H9 (cell line): ENCODE measurements around the gene CIPC. TPM values are rescaled to one million over a fixed set of nuclear protein-coding genes. Genes with fewer than 3 reads are reported as not detected.
A peak's percentile ranks its signal among the peaks of the same experiment; 100 is the strongest.

Experiments used
- DNase-seq: peaks from one replicate; pipeline ENCODE4 v3.0.0-alpha.2; 2017
- H2AFZ ChIP-seq: one replicate; pipeline ENCODE4 v1.6.1; 2013; ENCODE audit warnings: mild to moderate bottlenecking, low read length, control low read depth, moderate library complexity
- H2AK5ac ChIP-seq: 2 replicates; pipeline ENCODE4 v1.6.1; 2013; ENCODE audit warnings: low read length, control low read depth, mixed read lengths; ENCODE audit not compliant: insufficient read length
- H2BK120ac ChIP-seq: one replicate; pipeline ENCODE4 v1.6.1; 2013; ENCODE audit warnings: low read depth, mild to moderate bottlenecking, low read length, control low read depth, inconsistent platforms; ENCODE audit not compliant: poor library complexity, severe bottlenecking
- H2BK12ac ChIP-seq: 2 replicates; pipeline ENCODE4 v1.6.1; 2013; ENCODE audit warnings: low read length, control low read depth, mixed read lengths, low read depth; ENCODE audit not compliant: insufficient read length
- H2BK15ac ChIP-seq: 2 replicates; pipeline ENCODE4 v1.6.1; 2013; ENCODE audit warnings: low read depth, low read length, control low read depth
- H2BK20ac ChIP-seq: one replicate; pipeline ENCODE4 v1.6.1; 2013; ENCODE audit warnings: low read depth, mild to moderate bottlenecking, low read length, control low read depth, inconsistent platforms; ENCODE audit not compliant: poor library complexity, severe bottlenecking
- H2BK5ac ChIP-seq: 2 replicates; pipeline ENCODE4 v1.6.1; 2013; ENCODE audit warnings: low read length, control low read depth, mixed read lengths; ENCODE audit not compliant: insufficient read length
- H3K14ac ChIP-seq: 2 replicates; pipeline ENCODE4 v1.6.1; 2013; ENCODE audit warnings: low read length, control low read depth; ENCODE audit not compliant: insufficient read depth
- H3K18ac ChIP-seq: 2 replicates; pipeline ENCODE4 v1.6.1; 2013; ENCODE audit warnings: low read depth, mild to moderate bottlenecking, mixed read lengths, low read length, control low read depth; ENCODE audit not compliant: insufficient read length
- H3K23ac ChIP-seq: 2 replicates; pipeline ENCODE4 v1.6.1; 2013; ENCODE audit warnings: low read length, control low read depth, mixed read lengths, low read depth; ENCODE audit not compliant: insufficient read length
- H3K23me2 ChIP-seq: 2 replicates; pipeline ENCODE4 v1.6.1; 2013; ENCODE audit warnings: low read depth, mild to moderate bottlenecking, mixed read lengths, low read length, control low read depth; ENCODE audit not compliant: insufficient read length, poor library complexity, severe bottlenecking
- H3K27ac ChIP-seq: 2 replicates; pipeline ENCODE4 v1.5.1; 2013; ENCODE audit warnings: low read length, control low read depth, mixed read lengths, low read depth; ENCODE audit not compliant: insufficient read length
- H3K27me3 ChIP-seq: 2 replicates; pipeline ENCODE4 v1.6.1; 2013; ENCODE audit warnings: low read length, control low read depth, inconsistent platforms; ENCODE audit not compliant: insufficient read depth
- H3K4ac ChIP-seq: 2 replicates; pipeline ENCODE4 v1.6.1; 2013; ENCODE audit warnings: low read depth, mild to moderate bottlenecking, control low read depth, inconsistent platforms, low read length, moderate library complexity
- H3K4me1 ChIP-seq: 2 replicates; pipeline ENCODE4 v1.6.1; 2013; ENCODE audit warnings: low read length, control low read depth, inconsistent platforms; ENCODE audit not compliant: insufficient read depth
- H3K4me2 ChIP-seq: 2 replicates; pipeline ENCODE4 v1.6.1; 2013; ENCODE audit warnings: low read length, control low read depth, mixed read lengths; ENCODE audit not compliant: insufficient read length, insufficient read depth
- H3K56ac ChIP-seq: 2 replicates; pipeline ENCODE4 v1.6.1; 2013; ENCODE audit warnings: low read depth, mild to moderate bottlenecking, mixed read lengths, low read length, control low read depth; ENCODE audit not compliant: insufficient read length
- H3K79me1 ChIP-seq: 2 replicates; pipeline ENCODE4 v1.6.1; 2013; ENCODE audit warnings: low read depth, mild to moderate bottlenecking, moderate library complexity, low read length, control low read depth, inconsistent platforms; ENCODE audit not compliant: insufficient read depth, poor library complexity, severe bottlenecking
- H3K79me2 ChIP-seq: 2 replicates; pipeline ENCODE4 v1.6.1; 2013; ENCODE audit warnings: low read length, control low read depth, inconsistent platforms; ENCODE audit not compliant: insufficient read depth
- H3K9ac ChIP-seq: 2 replicates; pipeline ENCODE4 v1.6.1; 2013; ENCODE audit warnings: low read length, control low read depth, mixed read lengths; ENCODE audit not compliant: insufficient read length; ENCODE audit errors: extremely low read depth
- H3K9me3 ChIP-seq: one replicate; pipeline ENCODE4 v1.6.1; 2013; ENCODE audit warnings: low read depth, low read length, inconsistent platforms; ENCODE audit not compliant: control insufficient read depth
- H3T11ph ChIP-seq: one replicate; pipeline ENCODE4 v1.6.1; 2013; ENCODE audit warnings: mild to moderate bottlenecking, low read length, control low read depth, inconsistent platforms
- H4K20me1 ChIP-seq: one replicate; pipeline ENCODE4 v1.6.1; 2013; ENCODE audit not compliant: control insufficient read depth, insufficient read length, insufficient read depth
- H4K5ac ChIP-seq: 2 replicates; pipeline ENCODE4 v1.6.1; 2013; ENCODE audit warnings: low read depth, mild to moderate bottlenecking, mixed read lengths, low read length, control low read depth; ENCODE audit not compliant: insufficient read length
- H4K8ac ChIP-seq: replicated peaks from 2 replicates; pipeline ENCODE4 v1.6.1; 2013; ENCODE audit warnings: low read length, control low read depth, mixed read lengths, low read depth; ENCODE audit not compliant: insufficient read length
- H4K91ac ChIP-seq: 2 replicates; pipeline ENCODE4 v1.6.1; 2013; ENCODE audit warnings: low read depth, mild to moderate bottlenecking, moderate library complexity, mixed read lengths, low read length, control low read depth; ENCODE audit not compliant: insufficient read length
- H3K27ac Mint-ChIP-seq, 3 experiments: 2 replicates in 2 of 3; 3 replicates in 1 of 3; pipeline ENCODE4 v1.8.0; 2020 to 2021; ENCODE audit warnings: mixed read lengths in 3 of 3, mild to moderate bottlenecking in 1 of 3, moderate library complexity in 1 of 3
- H3K27me3 Mint-ChIP-seq: 2 replicates; pipeline ENCODE4 v1.8.0; 2021; ENCODE audit warnings: low read depth, mild to moderate bottlenecking, moderate library complexity, mixed read lengths
- H3K36me3 Mint-ChIP-seq, 3 experiments: 2 replicates in 2 of 3; 3 replicates in 1 of 3; pipeline ENCODE4 v1.8.0; 2020 to 2021; ENCODE audit warnings: low read depth in 3 of 3, mixed read lengths in 3 of 3; ENCODE audit not compliant: insufficient read depth in 1 of 3
- H3K4me1 Mint-ChIP-seq, 2 experiments: 2 replicates each; pipeline ENCODE4 v1.8.0; 2020; ENCODE audit warnings: mixed read lengths in 2 of 2
- H3K4me3 Mint-ChIP-seq, 2 experiments: 2 replicates in 1 of 2; 3 replicates in 1 of 2; pipeline ENCODE4 v1.8.0; 2020 to 2021; ENCODE audit warnings: mild to moderate bottlenecking in 2 of 2, mixed read lengths in 2 of 2, moderate library complexity in 1 of 2
- H3K9me3 Mint-ChIP-seq, 2 experiments: 2 replicates in 1 of 2; 3 replicates in 1 of 2; pipeline ENCODE4 v1.8.0; 2020; ENCODE audit warnings: mild to moderate bottlenecking in 2 of 2, mixed read lengths in 2 of 2, moderate library complexity in 1 of 2
- WGBS: extraction: QIAGEN DNeasy Blood & Tissue Kit; methylation state at CpG from one replicate; pipeline ENCODE4 v1.1.7; 2013; ENCODE audit warnings: missing lambda C conversion rate, low lambda C conversion rate, mixed read lengths; ENCODE audit not compliant: insufficient read length; ENCODE audit errors: extremely low coverage; 5-methylcytosine and 5-hydroxymethylcytosine counted together
- total RNA-seq: library from RNA; stranded (reverse); gene quantifications from 2 replicates; pipeline ENCODE4 v1.2.1, GENCODE V29; 2021
- TF ChIP-seq, protein P1 (sequence below): fragments of 200-600 bp; sonication (generic); conservative IDR thresholded peaks from 3 replicates; pipeline ENCODE4 v1.8.0; 2021; ENCODE audit warnings: antibody characterized with exemption, mild to moderate bottlenecking

The CIPC gene
- total RNA-seq, 1 experiment from 2014 or later: 23.4 TPM

DNA sequence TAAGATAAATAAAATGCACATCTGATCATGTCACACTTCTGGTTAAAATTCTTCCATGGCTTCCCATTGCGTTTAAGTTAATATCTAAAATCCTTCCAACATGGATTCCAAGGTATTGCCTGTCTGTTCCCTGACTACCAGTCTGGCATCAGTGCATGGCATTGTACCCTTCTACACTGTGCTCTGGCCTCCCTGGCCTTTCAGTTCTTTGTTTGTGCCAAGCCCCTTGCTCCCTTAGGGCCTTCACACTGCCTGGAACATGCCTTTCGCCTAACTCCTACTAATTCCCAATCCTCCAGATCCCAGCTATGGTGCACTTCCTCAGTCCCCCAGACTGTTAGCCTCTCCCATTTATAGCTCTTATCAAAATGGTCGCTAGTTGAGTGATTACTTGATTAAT is 6.3 kb downstream of the CIPC start:
- Histone ChIP-seq H4K20me1 (no peaks in the 10 kb centered on the region), H4K8ac (no peak overlapping the region), H3K18ac (no peak overlapping the region), H3K4me2 (no peak overlapping the region), H3K9ac (no peak overlapping the region), H2AFZ (no peak overlapping the region), H2BK120ac (no peak overlapping the region), H3K4me1 (peaks cover 12% of the 10 kb centered on the region; the same call in 1 of the 2 replicates), H4K5ac (no peak overlapping the region), H3K14ac (no peak overlapping the region), H3K27ac (no peak overlapping the region), H3K27me3 (no peaks in the 10 kb centered on the region), H3K4ac (no peak overlapping the region), H2AK5ac (no peak overlapping the region), H3K23me2 (no peaks in the 10 kb centered on the region), H2BK15ac (no peak overlapping the region), H3K79me2 (no peaks in the 10 kb centered on the region; the same call in 1 of the 2 replicates), H3K56ac (no peak overlapping the region), H2BK5ac (no peak overlapping the region), H4K91ac (no peak overlapping the region), H3K9me3 (no peaks in the 10 kb centered on the region), H3K79me1 (no peaks in the 10 kb centered on the region), H2BK12ac (no peak overlapping the region), H2BK20ac (no peak overlapping the region), H3K23ac (no peak overlapping the region), H3T11ph (no peak overlapping the region)
- TF ChIP-seq, protein P1, sequence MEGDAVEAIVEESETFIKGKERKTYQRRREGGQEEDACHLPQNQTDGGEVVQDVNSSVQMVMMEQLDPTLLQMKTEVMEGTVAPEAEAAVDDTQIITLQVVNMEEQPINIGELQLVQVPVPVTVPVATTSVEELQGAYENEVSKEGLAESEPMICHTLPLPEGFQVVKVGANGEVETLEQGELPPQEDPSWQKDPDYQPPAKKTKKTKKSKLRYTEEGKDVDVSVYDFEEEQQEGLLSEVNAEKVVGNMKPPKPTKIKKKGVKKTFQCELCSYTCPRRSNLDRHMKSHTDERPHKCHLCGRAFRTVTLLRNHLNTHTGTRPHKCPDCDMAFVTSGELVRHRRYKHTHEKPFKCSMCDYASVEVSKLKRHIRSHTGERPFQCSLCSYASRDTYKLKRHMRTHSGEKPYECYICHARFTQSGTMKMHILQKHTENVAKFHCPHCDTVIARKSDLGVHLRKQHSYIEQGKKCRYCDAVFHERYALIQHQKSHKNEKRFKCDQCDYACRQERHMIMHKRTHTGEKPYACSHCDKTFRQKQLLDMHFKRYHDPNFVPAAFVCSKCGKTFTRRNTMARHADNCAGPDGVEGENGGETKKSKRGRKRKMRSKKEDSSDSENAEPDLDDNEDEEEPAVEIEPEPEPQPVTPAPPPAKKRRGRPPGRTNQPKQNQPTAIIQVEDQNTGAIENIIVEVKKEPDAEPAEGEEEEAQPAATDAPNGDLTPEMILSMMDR: no peak
- H3K4me3 Mint-ChIP-seq: no peak overlapping the region; a peak in 1 of 5 replicates
- DNase-seq: no peak
- peak overlapping the region; percentile 1 to 78 (median 70); a peak in 5 of 7 replicates for H3K27ac Mint-ChIP-seq
- WGBS: no CpG with 5 or more reads among the region's 3 CpGs
- H3K27me3 Mint-ChIP-seq: no peaks in the 10 kb centered on the region
- peaks cover 47 to 73% of the 10 kb centered on the region in 2 experiments for H3K4me1 Mint-ChIP-seq
- no peaks in the 10 kb centered on the region; a peak in 1 of 5 replicates for H3K9me3 Mint-ChIP-seq
- peaks cover 13 to 39% (median 30%) of the 10 kb centered on the region in 3 experiments; a peak in 6 of 7 replicates for H3K36me3 Mint-ChIP-seq
